Heart left ventricle (tissue), 13 donors: ENCODE results near the gene DNAJB9.
A peak's percentile ranks its signal among the peaks of the same experiment; 100 is the strongest.

ENCODE experiments used
- POLR2A ChIP-seq, 2 donors: fragments of 450-650 bp; IDR thresholded peaks; one replicate each; pipeline ENCODE4 v1.6.1; 2017; ENCODE audit warnings: antibody characterized with exemption in 2 of 2, mild to moderate bottlenecking in 2 of 2, moderate library complexity in 2 of 2
- TF ChIP-seq, protein P1 (sequence below), 12 donors: fragments of 200-600 bp; sonication (generic) in 4 of 12; IDR thresholded peaks; one replicate each; pipeline versions ENCODE4 v1.5.0 to v1.8.0; 2018 to 2022; ENCODE audit warnings: antibody characterized with exemption in 12 of 12, mild to moderate bottlenecking in 5 of 12
- donor health status: ischemic (EF 13 %, LVEDD 7.1; RV severe dilation, severe dysfunction).
- donor health status: DM: no; HTN: yes; CAD: no.
- donor health status: DM: no; HTN: no; CAD: no.
- donor health status: ischemic (EF 25% LVEDD 6.9; RV normal size, moderate dysfunction).
- donor health status: ischemic (EF 25% LVEDD 5.7; RV mildly dilated, moderate dysfunction).
- donor health status: ischemic (EF 35%, LVEDD 5.7; RV mildly dilated, moderate dysfunction).
- donor health status: nonischemic (EF 11% LVEDD 7.7; RV severe dilation, severe dysfunction).
- donor health status: DM: yes; HTN: yes; CAD: no.
- donor health status: PGD.
- donor health status: ischemic (EF 29% LVEDD 5.4; RV normal size, mild dysfunction).
- donor health status: nonischemic (EF 23%, LVEDD 6.1; RV moderate dilation, normal function).

- TF ChIP-seq, protein P1, sequence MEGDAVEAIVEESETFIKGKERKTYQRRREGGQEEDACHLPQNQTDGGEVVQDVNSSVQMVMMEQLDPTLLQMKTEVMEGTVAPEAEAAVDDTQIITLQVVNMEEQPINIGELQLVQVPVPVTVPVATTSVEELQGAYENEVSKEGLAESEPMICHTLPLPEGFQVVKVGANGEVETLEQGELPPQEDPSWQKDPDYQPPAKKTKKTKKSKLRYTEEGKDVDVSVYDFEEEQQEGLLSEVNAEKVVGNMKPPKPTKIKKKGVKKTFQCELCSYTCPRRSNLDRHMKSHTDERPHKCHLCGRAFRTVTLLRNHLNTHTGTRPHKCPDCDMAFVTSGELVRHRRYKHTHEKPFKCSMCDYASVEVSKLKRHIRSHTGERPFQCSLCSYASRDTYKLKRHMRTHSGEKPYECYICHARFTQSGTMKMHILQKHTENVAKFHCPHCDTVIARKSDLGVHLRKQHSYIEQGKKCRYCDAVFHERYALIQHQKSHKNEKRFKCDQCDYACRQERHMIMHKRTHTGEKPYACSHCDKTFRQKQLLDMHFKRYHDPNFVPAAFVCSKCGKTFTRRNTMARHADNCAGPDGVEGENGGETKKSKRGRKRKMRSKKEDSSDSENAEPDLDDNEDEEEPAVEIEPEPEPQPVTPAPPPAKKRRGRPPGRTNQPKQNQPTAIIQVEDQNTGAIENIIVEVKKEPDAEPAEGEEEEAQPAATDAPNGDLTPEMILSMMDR (IDR thresholded peaks at IDR 0.05): peak in 5 of 12 donors; percentile 7 to 36 (median 16)
- TF ChIP-seq POLR2A (IDR thresholded peaks at IDR 0.05): no peak
Observed at GRCh38 chr7:108592646-108593201, 23.1 kb downstream of the DNAJB9 start.
